ENCODE results near the gene CLMN. TPM values are rescaled to one million over a fixed set of nuclear protein-coding genes. Genes with fewer than 3 reads are reported as not detected.

CLMN gene
- polyA plus RNA-seq, 4 donors: 21.1 to 27.5 (median 24.8) TPM

DNA sequence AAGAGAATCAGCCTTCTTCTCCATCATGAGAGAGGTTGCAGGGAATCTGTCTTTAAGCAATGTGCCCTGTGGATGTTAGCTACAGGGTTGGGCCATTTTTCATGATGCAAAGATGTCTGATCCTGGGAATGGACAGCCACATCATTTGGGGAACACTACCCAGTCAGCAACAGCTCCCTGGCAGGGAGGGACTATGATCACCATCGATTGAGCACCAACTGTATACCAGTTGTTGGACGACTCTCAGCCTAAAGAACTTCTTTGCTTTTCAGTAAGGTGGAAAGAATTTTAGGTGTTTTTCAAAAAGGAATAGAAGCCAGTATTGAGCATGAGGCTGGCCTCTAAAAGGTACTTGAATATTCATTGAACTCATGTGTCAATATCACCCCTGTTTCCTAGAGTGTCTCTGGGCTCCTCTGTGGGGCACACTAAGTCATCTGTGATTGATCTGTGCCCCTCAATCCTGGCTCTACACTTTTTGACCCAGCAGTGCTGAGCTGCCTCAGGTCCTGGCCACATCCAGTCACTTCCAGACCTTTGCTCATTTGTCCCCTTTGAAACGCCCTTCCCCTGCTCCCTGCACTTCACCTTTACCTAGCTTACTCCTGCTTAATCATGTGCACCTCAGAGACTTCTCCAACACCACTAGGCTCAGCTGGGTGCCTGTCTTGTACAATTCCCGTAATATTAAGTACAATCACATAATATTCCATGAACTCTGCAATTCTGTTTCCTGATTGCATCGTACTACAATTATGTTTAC lies 2.2 kb upstream of the CLMN start:
- no peak for DNase-seq (ENCODE audit: low read depth in 4 of 4, low spot score in 3 of 4)

DNA sequence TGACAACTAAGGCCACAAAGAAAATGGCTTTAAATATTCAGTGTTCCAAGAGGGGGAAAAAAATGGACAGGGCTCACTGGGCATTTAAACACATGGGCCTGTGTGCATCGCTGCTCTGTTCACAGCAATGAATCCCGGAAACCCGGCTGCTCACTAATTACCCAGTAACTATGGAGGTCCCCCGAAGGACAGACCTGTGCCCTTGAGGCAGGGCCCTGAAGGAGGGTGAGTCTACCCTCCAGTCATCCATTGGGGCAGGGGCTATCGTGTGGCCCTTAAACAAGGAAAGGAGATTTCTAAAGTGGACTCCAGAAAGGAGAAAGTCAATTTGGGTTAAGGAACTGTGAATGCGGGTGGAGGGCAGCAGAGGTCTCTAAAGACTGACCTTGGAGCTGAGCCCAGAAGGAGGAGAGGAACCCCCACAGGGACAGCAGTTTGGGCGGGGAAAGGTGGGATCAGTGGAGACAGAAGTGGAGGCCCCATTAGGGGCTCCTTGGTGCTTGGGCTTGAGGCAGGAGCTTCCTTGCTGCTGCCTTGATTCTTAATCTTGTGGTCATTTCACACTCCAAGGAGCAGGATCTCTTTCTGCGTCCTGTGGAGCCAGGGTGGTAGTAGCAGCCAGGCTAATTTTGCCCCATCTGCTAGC lies 1.4 kb upstream of the CLMN start:
- no peak for DNase-seq (ENCODE audit: low read depth in 4 of 4, low spot score in 3 of 4)

DNA sequence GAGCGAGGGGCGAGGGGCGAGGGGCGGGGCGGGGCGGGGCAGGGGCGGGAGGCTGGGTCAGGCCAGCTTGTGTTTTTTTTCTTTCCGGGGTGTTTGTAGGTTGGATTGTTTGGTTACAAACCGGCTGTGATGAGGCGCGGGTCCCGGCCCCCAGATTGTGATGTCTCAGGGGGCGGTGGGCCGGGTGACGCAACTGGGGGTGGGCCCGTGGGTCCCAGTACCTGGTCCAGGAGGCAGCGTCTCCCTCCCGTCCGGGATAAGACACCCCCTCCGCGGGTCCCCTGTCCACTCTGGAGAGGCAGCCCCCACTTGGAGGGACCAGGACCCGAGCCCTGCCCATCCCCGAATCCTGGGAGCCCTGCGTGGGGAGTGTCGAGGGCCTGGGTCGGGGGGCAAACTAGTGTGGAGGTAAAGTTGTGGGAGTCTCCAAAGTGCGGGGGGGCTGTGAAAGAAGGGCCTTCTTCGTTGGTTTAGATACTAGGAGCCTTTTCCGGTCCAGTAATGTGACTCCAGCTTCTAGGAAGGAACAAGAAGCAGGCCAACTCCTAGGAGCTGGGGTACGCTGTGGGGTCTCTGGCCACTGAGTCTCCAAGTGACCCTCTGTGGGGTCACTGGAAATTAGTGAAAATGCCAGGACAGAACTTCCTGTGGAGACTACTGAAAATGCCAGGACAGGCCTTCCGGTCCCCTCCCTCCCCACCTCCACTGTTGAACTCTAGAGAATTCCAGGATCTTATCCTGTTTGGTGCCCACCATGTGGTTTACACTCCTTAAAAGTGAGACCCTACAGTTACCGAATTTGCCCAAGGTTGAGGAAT lies 579 bp upstream of the CLMN start:
- DNase-seq (ENCODE audit: low read depth in 4 of 4, low spot score in 3 of 4): no peak

DNA sequence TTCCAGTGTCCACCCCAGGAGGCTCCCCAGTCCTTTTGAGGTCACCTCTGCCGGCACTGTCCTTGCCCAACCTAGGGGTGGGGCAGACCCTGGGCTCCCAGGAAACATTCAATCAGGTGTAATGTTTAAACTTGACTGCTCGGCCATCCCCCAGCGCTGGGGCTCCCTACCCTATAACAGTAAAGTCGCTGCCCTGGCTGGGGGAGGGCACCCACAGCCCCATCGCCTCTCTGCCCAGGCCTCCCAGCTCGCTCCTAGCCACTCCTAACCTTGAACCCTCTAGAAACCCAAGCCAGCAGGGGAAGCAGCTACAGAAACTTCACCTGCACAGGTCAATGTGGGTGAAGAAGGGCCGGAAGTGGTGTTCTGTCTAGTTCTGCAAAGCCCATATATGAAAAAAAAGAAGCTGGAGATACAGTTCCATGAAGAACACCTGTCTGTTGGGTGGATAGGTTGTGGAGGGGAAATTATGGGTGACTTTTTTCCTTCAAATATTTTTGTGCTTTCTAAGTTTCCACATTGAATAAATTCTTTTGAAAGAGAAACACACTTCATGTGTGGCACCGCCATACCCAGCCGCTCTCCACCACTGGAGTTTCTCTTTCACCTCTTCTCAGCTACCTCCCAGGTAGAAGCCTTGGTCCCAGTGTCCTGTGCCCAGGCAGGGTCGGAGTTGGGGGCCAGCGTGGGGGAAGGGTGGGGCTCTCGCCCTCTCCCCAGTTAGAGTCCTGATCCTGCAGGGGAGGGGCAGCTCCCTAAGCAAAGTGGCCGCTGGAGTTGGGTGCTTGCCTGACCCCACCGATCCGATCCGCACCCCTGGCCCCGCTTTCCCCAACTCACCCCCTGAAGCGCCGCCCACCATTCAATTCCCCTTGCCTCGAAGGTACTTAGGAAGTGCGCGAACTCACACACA lies 1.1 kb downstream of the CLMN start:
- no peak for DNase-seq (ENCODE audit: low read depth in 4 of 4, low spot score in 3 of 4)

DNA sequence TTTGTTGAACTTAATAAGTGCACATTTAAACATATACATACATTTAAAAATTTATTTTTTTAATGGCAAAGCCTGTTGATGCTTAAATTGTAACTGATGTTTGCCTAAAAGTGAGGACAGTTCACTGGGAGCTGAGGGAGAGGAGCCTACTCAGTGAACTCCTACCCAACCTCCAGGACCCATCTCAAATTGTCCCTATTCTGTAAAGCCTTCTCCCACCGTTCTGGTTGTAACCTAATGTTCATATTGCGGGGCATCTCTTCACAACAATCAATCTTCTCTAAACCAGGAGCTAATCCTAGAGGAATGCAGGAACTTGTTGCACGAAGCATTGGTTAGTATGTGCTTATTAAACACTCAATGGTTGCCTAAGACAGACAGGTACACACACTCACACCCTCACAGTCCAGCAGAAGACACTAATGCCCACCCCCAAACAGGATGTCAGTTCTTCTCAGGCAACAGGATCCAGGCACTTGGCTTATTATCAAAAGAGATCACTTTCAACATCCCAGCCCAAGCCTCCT lies 1.8 kb downstream of the CLMN start:
- DNase-seq (ENCODE audit: low read depth in 4 of 4, low spot score in 3 of 4): no peak

DNA sequence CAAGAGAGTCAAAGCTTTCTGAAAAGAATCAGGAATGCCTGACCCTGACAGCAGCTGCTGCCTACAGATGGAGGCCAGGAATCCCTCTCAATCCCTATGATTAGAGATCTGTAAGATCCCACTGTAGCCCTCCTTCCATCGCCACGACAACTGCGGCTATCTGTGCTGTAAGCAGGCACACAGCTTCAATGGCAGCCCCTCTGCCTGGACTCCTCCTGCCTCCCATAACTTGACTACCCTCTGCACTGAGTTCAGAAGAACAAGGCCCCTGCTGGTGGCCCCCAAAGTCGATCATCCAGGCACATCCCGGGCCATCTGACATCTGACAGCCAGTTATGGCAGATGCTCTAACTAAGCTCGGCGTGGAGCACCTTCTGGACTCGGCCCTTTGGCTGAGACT lies 2.9 kb downstream of the CLMN start:
- no peak for DNase-seq (ENCODE audit: low read depth in 4 of 4, low spot score in 3 of 4)

DNA sequence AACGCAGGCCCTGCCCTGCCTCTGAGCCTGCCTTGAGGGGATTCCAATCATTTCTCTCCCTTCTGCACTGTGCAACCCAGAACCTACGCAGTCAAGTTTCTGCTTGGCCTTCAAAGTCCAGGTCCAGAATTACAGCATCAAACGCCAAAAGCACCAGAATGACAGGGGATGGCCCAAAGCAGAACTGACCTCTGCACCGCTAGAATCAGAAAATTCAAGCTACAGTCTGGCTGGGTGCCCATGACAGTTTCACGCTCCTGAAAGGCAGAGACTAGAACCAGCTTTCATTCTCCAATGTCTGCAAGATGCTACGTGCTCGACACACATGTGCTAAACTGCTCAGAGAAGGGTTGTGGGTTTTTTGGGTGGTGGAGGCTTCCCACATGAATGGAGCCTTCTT lies 4.1 kb downstream of the CLMN start:
- DNase-seq (ENCODE audit: low read depth in 4 of 4, low spot score in 3 of 4): no peak

DNA sequence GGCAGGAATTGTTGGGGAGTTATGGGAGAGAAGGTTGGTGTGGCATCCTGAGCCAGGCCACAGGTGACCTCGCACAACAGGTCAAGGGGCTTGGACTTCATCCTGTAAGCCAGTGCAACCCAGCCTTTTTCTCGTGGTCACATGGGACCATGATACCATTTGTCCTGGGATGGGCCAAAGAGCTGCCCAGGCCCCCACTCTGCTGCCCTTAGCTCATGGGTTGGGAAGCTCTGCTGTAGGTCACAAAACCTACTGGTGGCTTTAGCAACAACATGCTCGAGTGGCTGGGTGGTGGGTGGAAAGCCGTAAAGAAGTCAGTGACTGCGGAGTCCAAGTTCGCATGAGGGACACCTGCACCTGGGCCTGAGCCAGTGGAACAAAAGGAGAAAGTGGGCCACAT lies 4.6 kb downstream of the CLMN start:
- no peak for DNase-seq (ENCODE audit: low read depth in 4 of 4, low spot score in 3 of 4)

DNA sequence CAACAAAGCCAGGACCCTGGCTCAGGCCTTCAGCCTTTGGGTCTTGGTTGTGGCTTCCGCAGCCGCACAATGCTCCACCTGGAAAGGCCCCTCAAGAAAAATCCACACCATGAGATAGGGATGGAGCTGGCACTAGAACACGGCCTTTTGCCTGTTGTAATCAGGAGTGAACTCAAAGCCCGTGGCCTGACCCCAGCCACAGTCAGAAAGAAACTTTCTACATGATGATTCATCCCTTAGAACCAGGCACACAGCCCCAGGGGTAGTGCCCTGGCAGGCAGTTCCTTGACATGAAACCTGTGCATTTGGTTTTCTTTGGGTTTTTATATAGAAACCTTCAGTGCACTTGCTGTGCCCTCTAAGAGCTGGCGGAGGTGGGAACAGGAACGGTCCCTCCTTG lies 5.1 kb downstream of the CLMN start:
- DNase-seq (ENCODE audit: low read depth in 4 of 4, low spot score in 3 of 4): no peak

DNA sequence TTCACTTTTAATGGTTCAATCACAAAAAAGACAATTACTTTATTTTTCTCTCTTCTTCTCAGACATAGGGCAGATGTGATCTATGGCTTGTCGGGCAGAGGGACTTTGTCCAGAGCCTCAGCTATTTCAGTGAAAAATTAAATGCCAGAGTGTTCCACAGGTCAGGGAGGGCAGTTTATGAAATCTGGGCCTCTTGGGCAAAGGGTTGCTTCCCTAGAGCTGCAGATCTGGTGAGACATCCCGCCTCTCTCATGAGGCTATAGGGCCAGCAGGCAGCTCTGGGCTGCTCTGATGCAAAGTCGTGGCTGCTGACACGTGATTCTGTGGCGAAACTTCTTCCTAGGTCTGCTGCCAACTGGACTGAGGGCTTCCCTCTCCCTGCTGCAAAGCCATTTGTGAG lies 6.0 kb downstream of the CLMN start:
- no peak for DNase-seq (ENCODE audit: low read depth in 4 of 4, low spot score in 3 of 4)

DNA sequence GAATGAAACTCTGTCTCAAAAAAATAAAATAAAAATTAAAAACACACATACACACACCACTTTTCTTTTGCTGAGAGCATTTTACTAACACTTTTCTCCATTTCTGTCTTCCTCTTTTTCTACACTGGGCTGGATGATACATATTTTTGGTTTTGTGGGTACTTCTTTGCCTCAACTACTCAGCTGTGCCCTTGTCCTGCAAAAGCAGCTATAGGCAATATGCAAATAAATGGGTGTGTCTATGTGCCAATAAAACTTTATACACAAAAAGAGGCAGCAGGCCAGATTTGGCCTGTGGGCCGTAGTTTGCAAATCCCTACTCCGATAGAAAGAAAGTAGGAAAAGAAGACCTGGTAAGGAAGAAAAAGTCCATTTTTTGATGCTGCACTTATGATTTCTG lies 6.5 kb downstream of the CLMN start:
- no peak for DNase-seq (ENCODE audit: low read depth in 4 of 4, low spot score in 3 of 4)

DNA sequence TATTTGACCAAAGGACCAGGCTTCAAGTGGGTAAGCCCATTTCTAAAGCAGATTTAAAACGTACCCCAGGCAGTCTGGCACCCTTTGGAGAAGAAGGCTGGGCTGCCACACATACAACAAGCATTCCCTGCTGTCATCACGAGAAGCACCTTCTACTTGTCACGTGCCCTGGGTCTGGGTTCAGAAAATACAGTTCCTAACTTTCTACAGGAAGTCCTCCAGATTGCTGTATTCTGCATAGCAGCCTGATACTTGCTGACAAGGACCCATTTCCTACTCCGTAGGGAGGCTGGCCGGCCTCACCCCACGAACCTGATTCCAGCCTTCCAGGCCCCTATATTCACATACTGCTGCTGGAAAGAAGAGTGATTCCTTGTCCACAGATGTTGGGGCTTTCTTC lies 7.4 kb downstream of the CLMN start:
- DNase-seq (ENCODE audit: low read depth in 4 of 4, low spot score in 3 of 4): no peak

DNA sequence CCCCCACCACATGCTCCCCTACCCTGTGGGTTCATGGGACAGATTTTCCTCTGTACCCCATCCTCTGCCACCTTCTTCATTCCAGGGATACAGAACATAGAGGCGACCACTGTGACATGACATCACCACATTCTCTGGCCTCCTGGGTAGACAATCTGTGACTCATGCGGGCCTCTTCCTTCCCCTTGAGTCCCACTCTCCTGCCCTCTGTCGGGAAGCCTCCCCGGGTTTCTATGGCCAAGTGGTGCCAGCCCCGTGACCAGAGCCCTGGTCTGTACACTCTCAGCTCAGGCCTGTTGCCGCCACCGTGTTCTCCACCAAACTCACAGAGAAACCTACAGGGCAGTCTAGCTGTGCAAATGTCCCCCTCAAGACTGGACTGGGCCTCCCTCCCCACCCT lies 8.0 kb downstream of the CLMN start:
- no peak for DNase-seq (ENCODE audit: low read depth in 4 of 4, low spot score in 3 of 4)

DNA sequence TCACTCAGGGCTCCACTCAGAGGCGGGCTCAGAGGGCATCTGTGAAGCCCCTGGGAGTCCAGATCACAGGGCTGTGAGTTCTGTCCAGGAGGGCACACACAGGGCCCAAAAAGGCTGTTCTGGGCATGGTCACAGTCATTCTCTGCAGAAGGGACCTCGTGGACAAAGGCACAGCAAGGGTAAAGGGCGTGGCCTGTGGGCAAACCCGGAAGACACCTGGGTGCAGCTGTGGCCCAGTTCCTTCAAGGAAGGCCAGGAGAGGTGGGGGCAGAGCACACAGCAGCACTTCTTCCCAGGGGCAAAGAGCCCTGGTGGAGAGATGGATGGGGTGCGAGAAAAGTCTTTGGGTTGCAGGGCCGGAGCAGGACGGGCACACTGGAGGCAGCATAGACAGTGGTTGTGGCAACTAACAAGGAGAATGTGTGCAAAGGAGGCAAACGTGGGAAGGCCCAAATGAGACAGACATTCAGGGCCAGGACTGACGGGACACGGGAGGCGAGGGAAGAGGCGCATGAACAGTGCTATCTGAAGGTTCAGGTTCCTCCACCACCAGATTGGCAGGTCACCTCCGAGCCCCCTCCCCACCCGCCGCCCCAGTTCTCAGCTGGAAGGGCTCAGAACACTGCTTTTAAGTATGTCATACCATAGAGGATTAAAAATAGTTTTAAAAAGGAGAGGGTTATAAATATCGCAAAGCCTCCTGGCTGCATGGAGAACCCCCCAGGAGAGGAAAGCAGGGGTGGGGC lies 8.9 kb downstream of the CLMN start:
- no peak for DNase-seq (ENCODE audit: low read depth in 4 of 4, low spot score in 3 of 4)

DNA sequence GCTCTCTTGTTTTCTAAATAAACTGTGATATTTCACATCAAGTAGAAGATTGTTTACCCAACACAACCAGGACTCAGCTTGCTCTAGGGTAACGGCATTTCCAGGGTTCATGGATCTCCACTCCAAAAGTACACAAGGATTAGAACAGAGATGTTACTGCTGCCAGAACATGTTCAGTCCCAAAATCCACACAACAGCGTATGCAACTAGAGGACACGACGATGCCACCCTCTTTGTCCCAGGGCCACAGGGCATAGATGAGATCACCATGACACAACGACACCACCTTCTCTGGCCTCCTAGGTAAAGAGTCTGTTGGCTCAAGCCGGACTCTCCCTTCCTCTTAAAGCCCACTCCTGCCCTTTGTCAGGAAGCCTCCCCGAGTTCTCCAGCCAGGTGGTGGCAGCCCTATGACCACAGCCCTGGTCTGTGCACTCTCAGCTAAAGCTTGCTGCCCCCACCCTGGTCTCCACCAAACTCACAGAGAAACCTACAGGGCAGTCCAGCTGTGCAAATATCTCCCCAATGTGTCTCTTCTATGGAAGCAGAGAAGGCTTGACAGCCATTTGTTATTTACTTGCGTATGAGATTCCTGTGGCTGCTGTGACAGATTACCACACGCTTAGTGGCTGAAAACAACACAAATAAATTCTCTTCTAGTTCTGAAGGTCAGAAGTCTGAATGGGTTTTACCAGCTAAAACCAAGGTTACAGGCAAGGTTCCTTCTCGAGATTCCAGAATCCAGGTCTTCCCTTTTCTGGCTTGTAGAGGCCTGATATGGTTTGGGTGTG lies 10.3 kb downstream of the CLMN start:
- DNase-seq (ENCODE audit: low read depth in 4 of 4, low spot score in 3 of 4): no peak

DNA sequence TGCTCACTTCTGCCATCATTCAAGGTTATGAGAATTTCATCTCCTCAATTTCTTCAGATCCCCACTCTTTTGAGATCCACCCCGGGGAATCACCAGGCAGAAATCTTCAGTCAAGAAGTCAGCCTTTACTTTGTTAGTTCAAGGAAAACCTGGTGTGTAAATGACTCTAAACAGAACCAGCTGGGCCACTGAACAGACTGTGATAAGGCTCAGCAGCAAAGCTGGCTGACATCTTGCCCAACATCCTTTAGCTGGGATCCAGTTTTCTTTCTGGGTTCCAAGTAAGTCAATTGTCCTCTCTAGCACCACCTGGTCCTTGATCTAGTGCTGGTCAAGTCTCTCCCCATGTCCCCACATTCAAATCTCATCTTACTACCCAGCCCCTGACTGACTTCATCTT lies 11.6 kb downstream of the CLMN start:
- no peak for DNase-seq (ENCODE audit: low read depth in 4 of 4, low spot score in 3 of 4)

DNA sequence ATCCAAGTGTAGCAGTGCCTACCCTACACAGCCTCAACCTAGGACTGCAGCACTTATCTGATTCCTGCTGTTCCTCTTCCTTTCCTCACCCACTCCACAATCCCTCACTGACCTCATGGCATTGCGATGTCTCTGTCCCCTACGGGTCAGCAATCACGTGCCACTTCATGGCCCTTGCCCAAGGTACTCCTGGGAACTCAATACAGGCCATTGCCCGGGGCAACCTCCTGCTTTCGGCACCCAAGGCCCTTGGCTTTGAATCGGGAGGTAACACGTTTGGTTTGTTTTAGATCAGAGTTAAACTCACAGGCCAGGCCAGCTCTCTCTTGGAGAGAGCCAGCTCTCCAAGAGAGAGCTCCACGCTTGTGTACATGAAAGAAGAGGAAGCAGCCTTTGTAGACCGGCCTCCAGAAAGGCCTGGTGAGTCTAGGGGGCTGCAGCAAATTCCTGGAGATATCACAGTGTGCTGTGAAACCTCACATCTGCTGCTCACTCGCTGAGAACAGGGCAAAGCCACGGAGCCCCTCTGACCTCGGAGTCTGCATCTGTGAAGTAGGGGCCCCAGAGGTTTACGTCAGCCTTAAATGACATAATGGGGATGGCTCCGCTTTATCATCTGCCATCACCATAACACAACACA lies 12.2 kb downstream of the CLMN start:
- DNase-seq (ENCODE audit: low read depth in 4 of 4, low spot score in 3 of 4): no peak

DNA sequence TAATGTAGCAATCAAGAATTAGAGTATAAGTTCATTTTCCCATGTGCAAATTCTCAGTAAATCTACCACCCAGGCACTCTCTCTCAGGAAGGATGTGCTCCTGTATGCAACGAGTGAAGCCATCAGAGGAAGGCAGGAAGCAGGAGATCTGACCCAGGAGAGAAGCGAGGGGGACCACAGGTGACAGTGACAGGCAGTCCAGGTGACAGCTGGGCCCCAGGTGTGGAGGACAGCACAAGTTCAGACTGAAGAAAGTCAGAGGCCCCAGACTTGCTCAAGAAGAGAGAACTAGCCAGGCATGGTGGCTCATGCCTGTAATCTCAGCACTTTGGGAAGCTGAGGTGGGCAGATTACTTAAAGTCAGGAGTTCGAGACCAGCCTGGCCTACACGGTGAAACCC lies 13.8 kb downstream of the CLMN start:
- DNase-seq (ENCODE audit: low read depth in 4 of 4, low spot score in 3 of 4): no peak
